SU-DHL-6 (cell line): Measurements from ENCODE around the gene RIMS4.

Experiments used
- CTCF ChIP-seq: fragments of 200-600 bp; sonication (generic); IDR thresholded peaks from one replicate; pipeline ENCODE4 v1.5.1; 2017; ENCODE audit warnings: antibody characterized with exemption, mild to moderate bottlenecking, low read length, moderate library complexity; ENCODE audit not compliant: insufficient read depth, poor library complexity, severe bottlenecking
- EZH2phosphoT487 ChIP-seq: fragments of 200-600 bp; sonication (generic), shearing (Covaris generic); conservative IDR thresholded peaks from 2 replicates; pipeline ENCODE4 v1.6.1; 2018; ENCODE audit warnings: mild to moderate bottlenecking, antibody characterized with exemption, low read length, moderate library complexity, mixed read lengths

GRCh38 chr20:44817143-44817910 lies 7.0 kb upstream of the RIMS4 start:
- TF ChIP-seq CTCF (no peak), EZH2phosphoT487 (no peak)
